GM19238 (cell line): ENCODE results near the gene TPRG1.

Experiments used
- DNase-seq: peaks from one replicate; pipeline ENCODE4 v3.0.0; 2011; ENCODE audit warnings: low spot score; ENCODE audit not compliant: insufficient read length

The TPRG1 gene

DNA sequence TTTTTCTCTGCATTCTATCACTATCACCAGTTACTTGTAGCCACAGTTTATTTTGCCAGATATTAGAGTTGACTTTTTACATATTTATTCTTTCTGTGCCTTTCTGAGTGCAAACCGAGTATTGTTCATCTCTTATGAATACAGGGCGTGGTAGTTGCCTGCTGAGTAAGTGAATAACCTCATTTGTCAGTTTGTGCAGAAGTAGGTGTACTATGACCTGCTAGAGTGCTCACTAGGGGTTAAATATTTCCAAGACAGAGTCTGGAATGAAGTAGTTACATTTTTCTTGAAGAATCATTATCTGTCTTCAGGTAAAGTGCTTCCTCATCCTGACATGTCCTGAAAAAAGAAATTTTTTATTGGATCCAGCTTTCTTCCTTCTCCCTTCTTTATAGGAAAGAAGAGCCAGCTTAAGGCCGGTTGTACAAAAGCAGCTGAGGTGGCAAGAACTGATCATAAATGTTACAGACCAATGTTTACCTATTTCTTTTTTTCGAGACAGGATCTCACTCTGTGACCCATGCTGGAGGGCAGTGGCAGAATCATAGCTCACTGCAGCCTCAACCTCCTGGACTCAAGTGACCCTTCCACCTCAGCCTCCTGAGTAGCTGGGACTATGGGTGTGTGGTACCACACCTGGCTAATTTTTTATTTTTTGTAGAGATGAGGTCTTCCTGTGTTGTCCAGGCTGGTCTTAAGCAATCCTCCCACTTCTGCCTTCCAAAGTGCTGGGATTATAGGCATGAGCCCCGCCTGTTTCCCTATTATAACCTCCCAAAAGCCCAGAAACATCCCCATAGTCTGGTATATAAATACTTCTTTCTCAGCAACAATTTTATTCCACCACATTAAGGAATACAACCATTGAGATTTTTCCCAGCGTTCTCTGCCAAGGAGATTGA lies 182.5 kb downstream of the TPRG1 start:
- DNase-seq: no peak

DNA sequence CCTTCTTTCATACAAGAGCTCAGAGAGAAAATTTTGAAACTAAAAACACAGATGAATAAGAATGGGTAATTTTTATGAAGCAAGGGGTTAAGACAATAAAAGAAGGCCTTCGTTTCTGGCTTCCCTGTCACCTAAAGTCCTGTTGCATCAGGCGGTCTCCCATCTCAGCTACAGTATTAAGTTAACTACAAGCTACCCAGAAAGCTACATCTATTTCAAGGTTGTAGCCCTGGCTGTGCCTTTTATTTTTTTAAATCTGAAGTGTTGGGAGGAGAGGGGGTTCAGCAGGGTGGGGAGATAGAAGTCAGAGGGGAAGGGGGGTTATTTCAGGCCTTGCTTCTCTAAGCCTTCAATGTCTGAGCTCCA lies 183.3 kb downstream of the TPRG1 start:
- DNase-seq: no peak

DNA sequence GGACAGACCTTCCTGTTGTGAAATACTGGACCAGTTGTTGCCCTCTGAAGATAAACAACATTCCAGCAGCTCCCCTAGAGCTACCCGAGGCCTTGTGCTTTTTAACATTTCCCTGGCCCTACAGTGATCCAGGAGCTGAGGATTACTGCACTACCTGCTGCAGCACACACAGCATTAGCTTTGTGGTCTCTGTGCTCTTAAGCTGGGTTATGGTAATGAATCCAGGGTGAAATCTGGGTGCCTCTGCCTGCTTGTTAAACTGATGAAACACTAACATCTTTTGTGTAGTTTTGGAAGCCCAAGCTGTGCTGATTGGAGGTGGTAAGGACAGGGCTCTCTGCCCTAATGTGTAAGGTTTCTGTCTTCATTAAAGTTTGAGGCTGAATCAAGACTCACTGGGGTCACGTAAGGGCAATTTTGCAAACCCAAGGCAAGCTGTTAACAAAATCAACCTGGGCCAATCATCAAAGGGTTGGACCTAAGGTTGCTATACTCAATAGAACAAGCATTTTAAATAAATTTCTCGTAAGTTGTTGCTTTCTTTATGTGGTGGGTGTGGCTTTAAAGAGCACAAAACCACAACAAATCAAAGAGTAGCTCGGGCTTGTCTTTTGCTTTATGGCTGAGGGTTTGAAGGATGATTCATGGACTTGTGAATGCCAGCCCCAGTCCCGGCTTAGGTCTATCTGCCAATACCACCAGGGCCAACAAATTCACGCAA lies 183.9 kb downstream of the TPRG1 start:
- DNase-seq: no peak

DNA sequence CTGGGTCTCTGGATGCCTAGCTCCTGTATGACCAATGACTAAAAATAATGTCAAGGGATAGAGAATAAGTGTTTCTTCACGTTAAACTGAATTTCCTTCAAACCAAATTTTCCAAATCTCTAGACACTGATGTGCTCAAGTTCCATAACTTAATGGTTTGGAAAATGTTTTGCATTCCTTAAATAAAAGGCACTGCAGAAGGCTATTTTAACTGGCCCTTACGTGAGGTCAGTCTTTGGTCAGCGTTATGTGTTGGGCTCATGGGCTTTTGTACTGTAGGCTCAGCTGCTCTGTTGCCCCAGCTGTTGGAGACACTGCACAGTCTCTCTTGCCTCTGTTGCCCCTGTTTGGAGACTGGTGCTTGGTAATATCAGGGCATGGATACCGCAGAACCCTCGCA lies 188.5 kb downstream of the TPRG1 start:
- no peak for DNase-seq

DNA sequence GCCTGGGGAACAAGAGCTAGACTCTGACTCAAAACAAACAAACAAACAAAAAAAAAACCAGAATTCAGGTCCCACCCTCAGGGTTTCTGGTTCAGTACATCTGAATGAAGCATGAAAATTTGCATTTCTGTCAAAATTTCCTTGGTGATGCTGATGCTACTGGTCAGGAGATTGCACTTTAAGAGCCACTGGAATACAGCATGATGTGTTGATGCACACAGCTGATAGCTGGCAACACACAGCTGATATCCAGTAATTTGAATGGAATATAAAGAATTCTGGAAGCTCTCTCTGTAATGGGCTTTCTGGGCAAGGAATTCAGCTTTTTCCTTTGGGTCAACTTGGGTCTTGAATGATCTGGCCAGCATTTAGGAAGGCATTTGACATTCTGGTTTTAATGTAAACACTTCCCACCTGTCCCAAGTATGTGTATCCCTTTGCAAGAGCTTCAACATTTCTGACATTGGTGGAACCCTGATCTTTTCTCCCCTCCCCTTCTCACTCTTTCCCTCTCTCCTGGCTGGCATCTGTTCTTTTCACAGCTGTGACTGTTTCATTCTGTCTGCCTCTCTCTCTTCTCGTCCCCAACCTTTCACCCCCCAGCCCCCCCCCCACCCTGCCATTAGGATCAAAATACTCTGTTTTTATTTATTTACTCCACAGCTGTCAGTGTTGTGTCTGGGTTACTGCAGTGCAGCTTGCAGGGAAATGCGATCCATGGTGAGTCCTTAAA lies 189.5 kb downstream of the TPRG1 start:
- DNase-seq: no peak

DNA sequence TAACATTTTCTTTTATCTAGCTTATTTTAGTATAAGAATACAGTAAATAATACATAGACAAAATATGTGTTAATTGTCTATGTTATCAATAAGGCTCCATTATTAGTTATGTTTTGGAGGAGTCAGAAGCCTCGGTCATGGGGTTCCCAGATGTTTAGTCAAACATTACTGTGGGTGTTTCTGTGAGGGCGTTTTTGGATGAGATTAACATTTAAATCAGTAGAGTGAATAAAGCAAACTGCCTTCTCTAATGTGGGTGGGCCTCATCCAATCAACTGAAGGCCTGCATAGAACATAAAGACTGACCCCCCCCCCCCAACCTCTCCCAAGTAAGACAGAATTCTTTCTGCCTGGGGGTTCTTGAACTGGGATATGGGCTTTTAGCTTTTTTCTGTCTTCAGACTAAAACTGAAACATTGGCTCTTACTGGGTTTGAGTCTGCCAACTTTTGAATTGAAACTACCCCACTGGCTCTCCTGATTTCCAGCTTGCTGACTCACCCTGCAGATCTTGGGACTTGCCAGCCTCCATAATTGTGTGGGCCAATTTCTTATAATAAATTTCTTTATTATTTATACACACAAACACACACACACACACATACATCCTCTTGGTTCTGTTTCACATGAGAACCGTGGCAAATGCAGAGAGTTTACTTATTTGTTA lies 192.0 kb downstream of the TPRG1 start:
- DNase-seq: no peak

DNA sequence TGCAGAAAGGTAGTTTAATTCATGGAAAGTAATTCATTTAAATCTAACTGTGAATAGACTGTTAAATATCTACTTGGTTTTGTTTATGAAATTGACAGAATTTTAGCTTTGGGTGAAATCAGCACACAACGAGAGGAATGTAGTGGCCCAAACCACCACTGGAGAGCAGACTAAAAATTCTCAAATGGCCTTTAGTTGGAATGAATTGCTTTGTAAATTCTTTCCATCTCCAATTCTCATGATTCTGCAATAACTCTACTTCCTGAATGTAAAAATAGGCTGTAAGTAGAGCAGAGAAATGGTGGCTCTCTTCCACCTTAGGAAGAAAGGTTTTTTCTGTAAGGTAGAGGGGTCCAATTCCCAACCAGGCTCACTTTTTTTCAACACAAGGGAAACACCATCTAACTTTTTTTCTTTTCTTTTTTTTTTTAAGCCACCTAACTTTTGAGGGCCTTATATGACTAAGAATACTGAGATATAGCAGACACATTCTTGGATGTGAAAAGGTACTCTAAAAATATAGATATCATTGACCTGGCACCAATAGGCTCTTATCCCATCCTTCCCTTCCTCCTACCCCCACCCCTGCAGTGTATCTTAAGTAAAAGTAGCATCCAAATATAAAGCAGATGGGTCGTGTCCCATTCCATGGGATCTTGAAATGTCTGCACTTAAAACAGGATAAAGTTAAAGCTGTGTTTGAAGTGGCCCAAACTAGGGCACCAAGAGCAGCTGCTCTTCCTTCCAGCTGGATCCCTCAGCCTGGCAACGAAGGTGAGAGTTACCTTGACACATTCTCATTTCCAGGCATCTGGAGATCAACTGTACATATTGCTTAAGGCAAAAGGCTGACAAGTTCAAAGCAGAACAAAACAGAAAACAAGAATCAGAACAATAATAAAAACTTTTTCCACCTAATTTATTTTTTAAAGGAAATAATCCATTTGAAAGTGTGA lies 194.1 kb downstream of the TPRG1 start:
- no peak for DNase-seq

DNA sequence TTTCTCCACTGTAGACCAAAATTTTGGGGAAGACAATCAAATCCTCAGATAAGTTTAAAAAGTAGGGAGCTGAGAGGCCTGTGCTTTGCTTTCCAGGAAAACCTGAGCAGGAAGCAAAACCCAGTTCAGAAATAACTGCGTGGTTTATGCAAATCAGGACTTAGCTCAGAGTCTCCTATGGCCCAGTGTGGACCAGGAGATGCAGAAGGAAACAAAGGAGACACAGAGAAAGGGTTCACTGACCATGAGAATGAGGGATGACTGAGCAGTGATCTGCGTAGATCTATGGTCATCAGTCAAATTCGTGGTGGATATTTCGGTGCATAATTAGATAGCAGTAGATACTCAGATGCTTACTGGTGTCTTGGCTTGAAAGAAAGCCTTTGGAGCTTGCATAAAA lies 196.6 kb downstream of the TPRG1 start:
- no peak for DNase-seq

DNA sequence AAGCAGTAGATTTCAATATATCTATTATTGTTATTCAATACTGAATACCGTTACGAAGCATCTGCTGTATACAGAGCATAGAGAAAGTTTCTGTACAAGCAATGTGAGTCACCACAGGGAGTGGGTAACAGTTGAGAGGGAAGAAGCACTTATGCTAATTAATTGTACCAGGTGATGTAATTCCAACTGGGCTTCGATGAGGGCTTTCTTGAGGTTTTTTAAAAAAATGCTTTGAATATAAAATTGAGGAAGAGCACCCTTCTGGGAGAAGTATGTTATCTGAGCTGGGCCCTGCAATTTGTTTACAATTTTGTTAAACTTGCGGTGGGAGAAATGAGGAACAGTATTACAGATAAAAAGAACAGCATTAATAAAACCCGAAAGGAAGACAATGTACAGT lies 197.9 kb downstream of the TPRG1 start:
- no peak for DNase-seq

DNA sequence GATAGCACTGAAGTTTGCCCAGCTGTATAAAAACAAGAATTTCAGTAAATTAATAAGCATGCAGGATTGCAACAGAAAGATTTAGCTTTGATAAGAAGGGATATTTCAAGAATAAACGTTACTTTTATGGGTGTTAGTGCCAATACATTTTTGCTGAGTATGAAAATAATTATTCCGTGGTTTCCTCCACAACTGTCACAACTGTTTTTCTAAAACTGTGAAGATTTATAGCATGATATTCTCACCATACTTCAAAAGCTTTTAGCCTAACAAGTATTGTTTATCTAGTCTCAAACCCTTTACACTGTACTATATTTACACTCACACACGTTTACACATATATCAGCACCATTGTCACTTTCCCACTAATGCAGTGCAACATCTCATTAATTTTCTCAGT lies 200.5 kb downstream of the TPRG1 start:
- DNase-seq: no peak
